A549 (cell line): ENCODE data around the gene RBM12. TPM values are rescaled to one million over a fixed set of nuclear protein-coding genes. Genes with fewer than 3 reads are reported as not detected.

Experiments
- ATAC-seq, 2 experiments: fragments of 200-7000 bp in 1 of 2; fragments of >200 bp in 1 of 2; cut with Nextera tagmentation in 1 of 2; cut with Tn5 transposase in 1 of 2; 3 replicates each; pipeline versions ENCODE4 v1.8.0 to v1.9.1; 2018 to 2020; ENCODE audit warnings: mild to moderate bottlenecking in 1 of 2, moderate library complexity in 1 of 2
- CTCF ChIA-PET: fragments of 300-600 bp; sonication (Branson Sonifier 250); formaldehyde crosslinking; extraction: SDS; loops from one replicate; lab custom pipeline; 2021; ENCODE audit warnings: antibody characterized with exemption, inconsistent platforms; lab: Yijun Ruan, JAX
- POLR2A ChIA-PET: fragments of 350-600 bp; formaldehyde crosslinking; extraction: SDS; loops from one replicate; lab custom pipeline; 2021; ENCODE audit warnings: antibody characterized with exemption, inconsistent platforms; lab: Yijun Ruan, JAX
- DNase-seq, 2 experiments: peaks; one replicate each; pipeline versions ENCODE4 v3.0.0 to v3.0.0-alpha.2; 2011 to 2016; ENCODE audit warnings: low read depth in 1 of 2, low spot score in 1 of 2
- FAIRE-seq: peaks from 2 replicates; lab custom pipeline; 2011; peaks lifted over from hg19 to GRCh38; lab: Jason Lieb, UNC
- H3K27ac ChIP-seq, 2 experiments: fragments of >200 bp; sonication (Bioruptor Twin); formaldehyde crosslinking; 3 replicates each; pipeline ENCODE4 v1.5.1; 2016 to 2017
- H3K4me1 ChIP-seq: fragments of >200 bp; sonication (Bioruptor Twin); formaldehyde crosslinking; 3 replicates; pipeline ENCODE4 v1.6.1; 2016
- H3K4me2 ChIP-seq: fragments of >200 bp; sonication (Bioruptor Twin); formaldehyde crosslinking; 3 replicates; pipeline ENCODE4 v1.6.1; 2016
- H3K4me3 ChIP-seq: fragments of >200 bp; sonication (Bioruptor Twin); formaldehyde crosslinking; 3 replicates; pipeline ENCODE4 v1.5.1; 2016
- H3K9me3 ChIP-seq: fragments of >200 bp; sonication (Bioruptor Twin); formaldehyde crosslinking; 3 replicates; pipeline ENCODE4 v1.6.1; 2016
- BHLHE40 ChIP-seq: IDR thresholded peaks from 2 replicates; pipeline ENCODE4 v1.6.1; 2012; ENCODE audit warnings: low read depth, low read length, inconsistent platforms
- CEBPB ChIP-seq, 2 experiments: fragments of >200 bp in 1 of 2; sonication (Bioruptor Twin) in 1 of 2; formaldehyde crosslinking in 1 of 2; IDR thresholded peaks; 2 replicates each; pipeline ENCODE4 v1.6.1; 2012 to 2016
- FOSB ChIP-seq: fragments of 250-450 bp; sonication (Bioruptor Pico); IDR thresholded peaks from 2 replicates; pipeline ENCODE4 v1.5.0; 2020; ENCODE audit warnings: mild to moderate bottlenecking, moderate library complexity
- GATA3 ChIP-seq: IDR thresholded peaks from 2 replicates; pipeline ENCODE4 v1.6.1; 2012; ENCODE audit warnings: borderline replicate concordance
- HOXA7 ChIP-seq: fragments of 250-450 bp; sonication (Bioruptor Pico); IDR thresholded peaks from 2 replicates; pipeline ENCODE4 v1.5.0; 2020; ENCODE audit warnings: mild to moderate bottlenecking, moderate library complexity
- HOXB5 ChIP-seq: fragments of 250-450 bp; sonication (Bioruptor Pico); IDR thresholded peaks from 2 replicates; pipeline ENCODE4 v1.5.0; 2020; ENCODE audit warnings: mild to moderate bottlenecking, moderate library complexity
- JUN ChIP-seq, 2 experiments: fragments of >200 bp; sonication (Bioruptor Twin); formaldehyde crosslinking; IDR thresholded peaks; 2 replicates in 1 of 2; 3 replicates in 1 of 2; pipeline ENCODE4 v1.6.1; 2016 to 2017
- KDM1A ChIP-seq: fragments of 200-600 bp; sonication (generic); IDR thresholded peaks from 2 replicates; pipeline ENCODE4 v1.6.1; 2016; ENCODE audit warnings: low read depth, mild to moderate bottlenecking
- KDM5A ChIP-seq: fragments of 200-600 bp; sonication (generic); IDR thresholded peaks from 2 replicates; pipeline ENCODE4 v1.6.1; 2016; ENCODE audit warnings: antibody characterized with exemption, mild to moderate bottlenecking
- MAZ ChIP-seq: fragments of 150-350 bp; IDR thresholded peaks from 2 replicates; pipeline ENCODE4 v1.6.1; 2014; ENCODE audit warnings: antibody characterized with exemption, low read depth, low read length, borderline replicate concordance
- MYC ChIP-seq: IDR thresholded peaks from 2 replicates; pipeline ENCODE4 v1.6.1; 2012; ENCODE audit warnings: mild to moderate bottlenecking, inconsistent platforms, low read length, improper control_type of control experiment, borderline replicate concordance
- NR3C1 ChIP-seq: fragments of >200 bp; sonication (Bioruptor Twin); formaldehyde crosslinking; IDR thresholded peaks from 3 replicates; pipeline ENCODE4 v1.6.1; 2017
- POLR2A ChIP-seq: IDR thresholded peaks from 2 replicates; pipeline ENCODE4 v1.6.1; 2012; ENCODE audit warnings: mild to moderate bottlenecking, low read length
- RFX5 ChIP-seq: fragments of 450-650 bp; IDR thresholded peaks from 2 replicates; pipeline ENCODE4 v1.7.1; 2014; ENCODE audit warnings: antibody characterized with exemption, mild to moderate bottlenecking, moderate library complexity
- RNF2 ChIP-seq: fragments of 200-600 bp; sonication (generic); IDR thresholded peaks from 2 replicates; pipeline ENCODE4 v1.6.1; 2016; ENCODE audit warnings: low read depth, mild to moderate bottlenecking, antibody characterized with exemption, moderate library complexity, borderline replicate concordance
- SMC3 ChIP-seq: fragments of >200 bp; sonication (Bioruptor Twin); formaldehyde crosslinking; IDR thresholded peaks from 3 replicates; pipeline ENCODE4 v1.6.1; 2018; ENCODE audit warnings: inconsistent platforms
- TFCP2L1 ChIP-seq: fragments of 250-450 bp; sonication (Bioruptor Pico); IDR thresholded peaks from 2 replicates; pipeline ENCODE4 v1.5.0; 2021; ENCODE audit warnings: mild to moderate bottlenecking
- TP53 ChIP-seq: fragments of 250-450 bp; sonication (Bioruptor Pico); IDR thresholded peaks from 2 replicates; pipeline ENCODE4 v1.5.0; 2021; ENCODE audit warnings: mild to moderate bottlenecking, moderate library complexity
- ZC3H11A ChIP-seq: fragments of 450-650 bp; IDR thresholded peaks from 2 replicates; pipeline ENCODE4 v1.6.1; 2014; ENCODE audit warnings: antibody characterized with exemption, mild to moderate bottlenecking
- ZNF302 ChIP-seq: fragments of 250-450 bp; sonication (Bioruptor Pico); IDR thresholded peaks from 2 replicates; pipeline ENCODE4 v1.9.0; 2021; ENCODE audit warnings: inconsistent platforms, mild to moderate bottlenecking, moderate library complexity
- WGBS: methylation state at CpG from one replicate; pipeline ENCODE4 v1.1.6; 2017; ENCODE audit errors: missing lambda C conversion rate; 5-methylcytosine and 5-hydroxymethylcytosine counted together
- polyA plus RNA-seq, 4 experiments: library from polyadenylated mRNA; depleted of rRNA in 3 of 4; stranded (reverse); fragments of >200 nt; fragmentation: RNase III in 1 of 4; extraction: RNeasy Plus Mini Kit Qiagen cat#74134 plus additional on column Dnase treatment in 1 of 4; gene quantifications; 2 replicates in 3 of 4; 3 replicates in 1 of 4; pipeline ENCODE4 v1.2.3, GENCODE V29; 2011 to 2017
- TF ChIP-seq, protein P1 (sequence below): fragments of 450-650 bp; IDR thresholded peaks from 2 replicates; pipeline ENCODE4 v1.6.1; 2014; ENCODE audit warnings: antibody characterized with exemption
- TF ChIP-seq, protein P2 (sequence below): fragments of 200-600 bp; sonication (generic); IDR thresholded peaks from 2 replicates; pipeline ENCODE4 v1.6.1; 2016; ENCODE audit warnings: antibody characterized with exemption, mild to moderate bottlenecking, moderate library complexity
- TF ChIP-seq, protein P3 (sequence below): fragments of 250-450 bp; sonication (Bioruptor Pico); IDR thresholded peaks from 2 replicates; pipeline ENCODE4 v1.5.0; 2021; ENCODE audit warnings: mild to moderate bottlenecking, moderate library complexity, borderline replicate concordance
- TF ChIP-seq, protein P4 (sequence below): fragments of >200 bp; sonication (Bioruptor Twin); formaldehyde crosslinking; IDR thresholded peaks from 2 replicates; pipeline ENCODE4 v1.6.1; 2016
- TF ChIP-seq, protein P5 (sequence below): IDR thresholded peaks from 2 replicates; pipeline ENCODE4 v1.6.1; 2012

Gene RBM12
- polyA plus RNA-seq, 2 of the 4 experiments (the other 2 are of a cell fraction): 49.9 to 119 TPM

DNA sequence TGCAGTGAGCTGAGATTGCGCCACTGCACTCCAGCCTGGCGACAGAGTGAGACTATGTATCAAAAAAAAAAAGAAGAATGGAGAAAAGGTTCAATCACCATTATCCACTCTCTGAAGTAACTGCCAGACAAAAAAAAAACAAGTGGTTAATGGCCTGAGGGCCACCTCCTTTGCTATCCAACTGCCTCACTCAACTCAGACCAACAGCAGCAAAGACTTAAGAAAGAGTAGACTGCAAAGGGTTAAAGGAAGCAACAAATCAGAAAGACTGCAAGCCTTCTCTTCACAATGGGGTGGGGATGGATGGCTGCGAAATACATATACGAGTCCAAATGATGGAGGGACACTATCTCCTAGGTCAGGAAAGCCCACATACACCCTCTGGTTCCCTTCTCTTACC lies 31.3 kb upstream of the RBM12 start:
- 86% methylated on average over 4 of the region's 4 CpGs for WGBS
- TF ChIP-seq CEBPB (IDR thresholded peaks at IDR 0.05): no peak
- TF ChIP-seq, protein P1, sequence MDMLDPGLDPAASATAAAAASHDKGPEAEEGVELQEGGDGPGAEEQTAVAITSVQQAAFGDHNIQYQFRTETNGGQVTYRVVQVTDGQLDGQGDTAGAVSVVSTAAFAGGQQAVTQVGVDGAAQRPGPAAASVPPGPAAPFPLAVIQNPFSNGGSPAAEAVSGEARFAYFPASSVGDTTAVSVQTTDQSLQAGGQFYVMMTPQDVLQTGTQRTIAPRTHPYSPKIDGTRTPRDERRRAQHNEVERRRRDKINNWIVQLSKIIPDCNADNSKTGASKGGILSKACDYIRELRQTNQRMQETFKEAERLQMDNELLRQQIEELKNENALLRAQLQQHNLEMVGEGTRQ: no peak
- no peak for TF ChIP-seq ZC3H11A
- no peak for TF ChIP-seq GATA3
- TF ChIP-seq BHLHE40: no peak
- no peak for TF ChIP-seq JUN (IDR thresholded peaks at IDR 0.05)
- TF ChIP-seq POLR2A: no peak
- no peak for TF ChIP-seq MYC
- TF ChIP-seq, protein P2, sequence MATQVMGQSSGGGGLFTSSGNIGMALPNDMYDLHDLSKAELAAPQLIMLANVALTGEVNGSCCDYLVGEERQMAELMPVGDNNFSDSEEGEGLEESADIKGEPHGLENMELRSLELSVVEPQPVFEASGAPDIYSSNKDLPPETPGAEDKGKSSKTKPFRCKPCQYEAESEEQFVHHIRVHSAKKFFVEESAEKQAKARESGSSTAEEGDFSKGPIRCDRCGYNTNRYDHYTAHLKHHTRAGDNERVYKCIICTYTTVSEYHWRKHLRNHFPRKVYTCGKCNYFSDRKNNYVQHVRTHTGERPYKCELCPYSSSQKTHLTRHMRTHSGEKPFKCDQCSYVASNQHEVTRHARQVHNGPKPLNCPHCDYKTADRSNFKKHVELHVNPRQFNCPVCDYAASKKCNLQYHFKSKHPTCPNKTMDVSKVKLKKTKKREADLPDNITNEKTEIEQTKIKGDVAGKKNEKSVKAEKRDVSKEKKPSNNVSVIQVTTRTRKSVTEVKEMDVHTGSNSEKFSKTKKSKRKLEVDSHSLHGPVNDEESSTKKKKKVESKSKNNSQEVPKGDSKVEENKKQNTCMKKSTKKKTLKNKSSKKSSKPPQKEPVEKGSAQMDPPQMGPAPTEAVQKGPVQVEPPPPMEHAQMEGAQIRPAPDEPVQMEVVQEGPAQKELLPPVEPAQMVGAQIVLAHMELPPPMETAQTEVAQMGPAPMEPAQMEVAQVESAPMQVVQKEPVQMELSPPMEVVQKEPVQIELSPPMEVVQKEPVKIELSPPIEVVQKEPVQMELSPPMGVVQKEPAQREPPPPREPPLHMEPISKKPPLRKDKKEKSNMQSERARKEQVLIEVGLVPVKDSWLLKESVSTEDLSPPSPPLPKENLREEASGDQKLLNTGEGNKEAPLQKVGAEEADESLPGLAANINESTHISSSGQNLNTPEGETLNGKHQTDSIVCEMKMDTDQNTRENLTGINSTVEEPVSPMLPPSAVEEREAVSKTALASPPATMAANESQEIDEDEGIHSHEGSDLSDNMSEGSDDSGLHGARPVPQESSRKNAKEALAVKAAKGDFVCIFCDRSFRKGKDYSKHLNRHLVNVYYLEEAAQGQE: no peak
- TF ChIP-seq KDM1A: no peak
- TF ChIP-seq HOXA7 (CRISPR knock-in tag): no peak
- Histone ChIP-seq H3K4me2 (no peak overlapping the region), H3K9me3 (no peaks in the 10 kb centered on the region), H3K4me3 (no peak overlapping the region), H3K4me1 (peaks cover 20% of the 10 kb centered on the region), H3K27ac (no peak overlapping the region)
- no peak for ATAC-seq
- no peak for FAIRE-seq
- POLR2A ChIA-PET: no interaction called here
- CTCF ChIA-PET: interaction anchor here (1.5 kb wide), 1 partner anchor 232 kb away, joined by 4 read pairs; no protein-coding TSS in a partner anchor
- DNase-seq: no peak

DNA sequence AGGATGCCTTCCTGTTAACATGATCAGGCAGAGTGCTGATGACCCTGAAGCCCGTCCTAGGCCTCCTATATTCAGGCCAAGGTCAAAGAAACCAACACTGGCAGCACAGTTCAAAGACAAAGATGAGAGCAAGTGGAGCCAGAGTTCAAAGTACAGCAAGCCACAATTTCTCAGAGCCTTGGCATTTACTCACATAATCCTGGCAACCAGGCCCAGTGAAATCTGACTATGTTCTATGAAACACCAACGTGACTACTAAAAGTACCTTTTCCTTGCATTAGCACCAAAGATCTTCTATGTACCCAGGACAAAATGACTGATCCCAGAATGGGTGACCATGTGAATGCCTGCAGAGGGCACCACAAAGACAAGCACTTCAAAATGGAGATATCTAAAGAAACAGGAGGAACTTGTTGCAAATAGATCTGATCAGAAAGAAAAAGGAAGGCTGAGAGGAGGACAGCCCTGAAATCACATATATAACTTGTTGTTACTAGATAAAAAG lies 30.6 kb upstream of the RBM12 start:
- 81% methylated on average over 2 of the region's 2 CpGs for WGBS
- peaks cover 13% of the 10 kb centered on the region for H3K4me1 ChIP-seq
- no peak overlapping the region for H3K4me3 ChIP-seq
- ChIA-PET POLR2A (no interaction called here), CTCF (no interaction called here)
- H3K27ac ChIP-seq: no peak overlapping the region
- FAIRE-seq (no peak), DNase-seq (no peak), ATAC-seq (no peak)
- TF ChIP-seq BHLHE40 (no peak), FOSB (CRISPR knock-in tag) (no peak), SMC3 (no peak), ZNF302 (CRISPR knock-in tag) (no peak), JUN (IDR thresholded peaks at IDR 0.05) (no peak), HOXB5 (CRISPR knock-in tag) (no peak), KDM5A (no peak), HOXA7 (CRISPR knock-in tag) (no peak), ZC3H11A (no peak), TFCP2L1 (CRISPR knock-in tag) (no peak), MAZ (no peak), NR3C1 (no peak), TP53 (CRISPR knock-in tag) (no peak), RFX5 (no peak), RNF2 (no peak)
- TF ChIP-seq, protein P3, sequence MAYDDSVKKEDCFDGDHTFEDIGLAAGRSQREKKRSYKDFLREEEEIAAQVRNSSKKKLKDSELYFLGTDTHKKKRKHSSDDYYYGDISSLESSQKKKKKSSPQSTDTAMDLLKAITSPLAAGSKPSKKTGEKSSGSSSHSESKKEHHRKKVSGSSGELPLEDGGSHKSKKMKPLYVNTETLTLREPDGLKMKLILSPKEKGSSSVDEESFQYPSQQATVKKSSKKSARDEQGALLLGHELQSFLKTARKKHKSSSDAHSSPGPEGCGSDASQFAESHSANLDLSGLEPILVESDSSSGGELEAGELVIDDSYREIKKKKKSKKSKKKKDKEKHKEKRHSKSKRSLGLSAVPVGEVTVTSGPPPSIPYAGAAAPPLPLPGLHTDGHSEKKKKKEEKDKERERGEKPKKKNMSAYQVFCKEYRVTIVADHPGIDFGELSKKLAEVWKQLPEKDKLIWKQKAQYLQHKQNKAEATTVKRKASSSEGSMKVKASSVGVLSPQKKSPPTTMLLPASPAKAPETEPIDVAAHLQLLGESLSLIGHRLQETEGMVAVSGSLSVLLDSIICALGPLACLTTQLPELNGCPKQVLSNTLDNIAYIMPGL (CRISPR knock-in tag): no peak
- TF ChIP-seq, protein P4, sequence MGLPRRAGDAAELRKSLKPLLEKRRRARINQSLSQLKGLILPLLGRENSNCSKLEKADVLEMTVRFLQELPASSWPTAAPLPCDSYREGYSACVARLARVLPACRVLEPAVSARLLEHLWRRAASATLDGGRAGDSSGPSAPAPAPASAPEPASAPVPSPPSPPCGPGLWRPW: no peak
- TF ChIP-seq, protein P5, sequence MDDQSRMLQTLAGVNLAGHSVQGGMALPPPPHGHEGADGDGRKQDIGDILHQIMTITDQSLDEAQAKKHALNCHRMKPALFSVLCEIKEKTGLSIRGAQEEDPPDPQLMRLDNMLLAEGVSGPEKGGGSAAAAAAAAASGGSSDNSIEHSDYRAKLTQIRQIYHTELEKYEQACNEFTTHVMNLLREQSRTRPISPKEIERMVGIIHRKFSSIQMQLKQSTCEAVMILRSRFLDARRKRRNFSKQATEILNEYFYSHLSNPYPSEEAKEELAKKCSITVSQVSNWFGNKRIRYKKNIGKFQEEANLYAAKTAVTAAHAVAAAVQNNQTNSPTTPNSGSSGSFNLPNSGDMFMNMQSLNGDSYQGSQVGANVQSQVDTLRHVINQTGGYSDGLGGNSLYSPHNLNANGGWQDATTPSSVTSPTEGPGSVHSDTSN: no peak
- H3K4me2 ChIP-seq: no peak overlapping the region
- H3K9me3 ChIP-seq: no peaks in the 10 kb centered on the region
